ENCODE measurements around the gene SLC22A3. TPM values are rescaled to one million over a fixed set of nuclear protein-coding genes. Genes with fewer than 3 reads are reported as not detected.

Gene SLC22A3
- total RNA-seq, 2 experiments from 2014 or later = not detected

- H2AFZ ChIP-seq (ENCODE audit: low read length) = no peak overlapping the region
- TF ChIP-seq EZH2phosphoT487 (IDR thresholded peaks at IDR 0.05; ENCODE audit: borderline replicate concordance, low read depth, low read length) = no peak
- TF ChIP-seq CTCF (conservative IDR thresholded peaks at IDR 0.05; ENCODE audit: low read length) = no peak
- H3K27ac ChIP-seq (ENCODE audit: low read depth, low read length, poor library complexity, severe bottlenecking) = no peak overlapping the region
- no TSS peak for BruUV-seq (replicated peaks)
- CTCF ChIA-PET (ENCODE audit: unreplicated experiment) = no interaction called here
- no peak overlapping the region for H3K4me3 ChIP-seq (ENCODE audit: low read depth, low read length, poor library complexity, severe bottlenecking)
- H3K4me1 ChIP-seq (ENCODE audit: insufficient read depth, low read length, poor library complexity, severe bottlenecking) = no peaks in the 10 kb centered on the region
- no peaks in the 10 kb centered on the region for H4K20me1 ChIP-seq (ENCODE audit: insufficient read depth, low read length)
- no peaks in the 10 kb centered on the region for H3K9me2 ChIP-seq (ENCODE audit: insufficient read depth, low read length)
- H3K36me3 ChIP-seq (ENCODE audit: insufficient read depth, low read length) = no peaks in the 10 kb centered on the region
- H3K9me3 ChIP-seq (ENCODE audit: low read length) = no peaks in the 10 kb centered on the region
- DNase-seq (ENCODE audit: low spot score) = no peak
- intact Hi-C loops (cut with micrococcal nuclease; ENCODE audit: unreplicated experiment) = no loop called here
- no peak overlapping the region for H3K4me2 ChIP-seq (ENCODE audit: low read length)
- POLR2A ChIA-PET = interaction anchor here (0.6 kb wide), 1 partner anchor 1096 kb away, joined by 4 read pairs; no protein-coding TSS in a partner anchor
- no peaks in the 10 kb centered on the region for H3K79me2 ChIP-seq (ENCODE audit: insufficient read depth, low read depth, low read length)
Observed at GRCh38 chr6:160319246-160319645, 28.9 kb upstream of the SLC22A3 start.

GRCh38 chr6:160321729-160322505 lies 26.3 kb upstream of the SLC22A3 start:
- no peak for DNase-seq (ENCODE audit: low spot score)
- no TSS peak for BruUV-seq (replicated peaks)
- no peaks in the 10 kb centered on the region for H3K9me3 ChIP-seq (ENCODE audit: low read length)
- no peak overlapping the region for H2AFZ ChIP-seq (ENCODE audit: low read length)
- H3K9me2 ChIP-seq (ENCODE audit: insufficient read depth, low read length) = no peaks in the 10 kb centered on the region
- POLR2A ChIA-PET = no interaction called here
- no peak overlapping the region for H3K4me3 ChIP-seq (ENCODE audit: low read depth, low read length, poor library complexity, severe bottlenecking)
- TF ChIP-seq CTCF (conservative IDR thresholded peaks at IDR 0.05; ENCODE audit: low read length) = no peak
- TF ChIP-seq EZH2phosphoT487 (IDR thresholded peaks at IDR 0.05; ENCODE audit: borderline replicate concordance, low read depth, low read length) = no peak
- intact Hi-C loops (cut with micrococcal nuclease; ENCODE audit: unreplicated experiment) = no loop called here
- no peaks in the 10 kb centered on the region for H3K79me2 ChIP-seq (ENCODE audit: insufficient read depth, low read depth, low read length)
- H3K27ac ChIP-seq (ENCODE audit: low read depth, low read length, poor library complexity, severe bottlenecking) = no peak overlapping the region
- no peaks in the 10 kb centered on the region for H4K20me1 ChIP-seq (ENCODE audit: insufficient read depth, low read length)
- no peaks in the 10 kb centered on the region for H3K4me1 ChIP-seq (ENCODE audit: insufficient read depth, low read length, poor library complexity, severe bottlenecking)
- H3K36me3 ChIP-seq (ENCODE audit: insufficient read depth, low read length) = no peaks in the 10 kb centered on the region
- CTCF ChIA-PET (ENCODE audit: unreplicated experiment) = no interaction called here
- H3K4me2 ChIP-seq (ENCODE audit: low read length) = no peak overlapping the region

GRCh38 chr6:160327981-160328380 lies 20.2 kb upstream of the SLC22A3 start:
- BruUV-seq (replicated peaks) = no TSS peak

More at GRCh38 chr6:160327981-160328380, 20.2 kb upstream of the SLC22A3 start:
- DNase-seq (ENCODE audit: low spot score) = no peak
- Histone ChIP-seq H3K9me2 (ENCODE audit: insufficient read depth, low read length) (no peaks in the 10 kb centered on the region), H3K27ac (ENCODE audit: low read depth, low read length, poor library complexity, severe bottlenecking) (no peak overlapping the region), H2AFZ (ENCODE audit: low read length) (no peak overlapping the region), H3K79me2 (ENCODE audit: insufficient read depth, low read depth, low read length) (no peaks in the 10 kb centered on the region), H3K36me3 (ENCODE audit: insufficient read depth, low read length) (no peaks in the 10 kb centered on the region), H3K4me2 (ENCODE audit: low read length) (no peak overlapping the region), H3K4me1 (ENCODE audit: insufficient read depth, low read length, poor library complexity, severe bottlenecking) (no peaks in the 10 kb centered on the region), H3K4me3 (ENCODE audit: low read depth, low read length, poor library complexity, severe bottlenecking) (no peak overlapping the region), H3K9me3 (ENCODE audit: low read length) (no peaks in the 10 kb centered on the region), H4K20me1 (ENCODE audit: insufficient read depth, low read length) (no peaks in the 10 kb centered on the region)
- intact Hi-C loops (cut with micrococcal nuclease; ENCODE audit: unreplicated experiment) = no loop called here
- POLR2A ChIA-PET = no interaction called here
- TF ChIP-seq EZH2phosphoT487 (IDR thresholded peaks at IDR 0.05; ENCODE audit: borderline replicate concordance, low read depth, low read length) = no peak
- no peak for TF ChIP-seq CTCF (conservative IDR thresholded peaks at IDR 0.05; ENCODE audit: low read length)
- CTCF ChIA-PET (ENCODE audit: unreplicated experiment) = no interaction called here

All from OCI-LY7 (cell line).